Liver (tissue), 9 donors: ENCODE data around the gene WDR37. TPM values are rescaled to one million over a fixed set of nuclear protein-coding genes. Genes with fewer than 3 reads are reported as not detected.

Source experiments
- DNase-seq: peaks from one replicate; pipeline ENCODE4 v3.0.0-alpha.2; 2017; ENCODE audit warnings: low spot score
- H3K27ac ChIP-seq, 2 donors: one replicate each; pipeline ENCODE4 v1.7.0; 2013; ENCODE audit warnings: inconsistent platforms in 2 of 2, low read length in 2 of 2, control low read depth in 1 of 2, low read depth in 1 of 2, mild to moderate bottlenecking in 1 of 2
- H3K27me3 ChIP-seq, 4 donors: one replicate each; pipeline versions ENCODE4 v1.6.1 to v1.7.0; 2013; ENCODE audit warnings: low read length in 3 of 4, inconsistent platforms in 1 of 4, mild to moderate bottlenecking in 1 of 4, moderate library complexity in 1 of 4; ENCODE audit not compliant: control insufficient read depth in 4 of 4, insufficient read depth in 4 of 4
- H3K36me3 ChIP-seq, 4 donors: one replicate each; pipeline versions ENCODE4 v1.6.1 to v1.7.0; 2013; ENCODE audit warnings: low read length in 3 of 4, mild to moderate bottlenecking in 3 of 4, low read depth in 1 of 4, moderate library complexity in 1 of 4; ENCODE audit not compliant: control insufficient read depth in 4 of 4, insufficient read depth in 3 of 4
- H3K4me1 ChIP-seq, 4 donors: one replicate each; pipeline versions ENCODE4 v1.6.1 to v1.7.0; 2013; ENCODE audit warnings: low read length in 3 of 4, mild to moderate bottlenecking in 3 of 4, moderate library complexity in 1 of 4; ENCODE audit not compliant: control insufficient read depth in 4 of 4, insufficient read depth in 4 of 4
- H3K4me3 ChIP-seq, 3 donors: one replicate each; pipeline versions ENCODE4 v1.6.1 to v1.7.0; 2013; ENCODE audit warnings: low read length in 3 of 3, control low read depth in 1 of 3, low read depth in 1 of 3, mild to moderate bottlenecking in 1 of 3
- H3K9ac ChIP-seq, 2 donors: one replicate each; pipeline ENCODE4 v1.7.0; 2013; ENCODE audit warnings: low read length in 2 of 2, mild to moderate bottlenecking in 2 of 2, moderate library complexity in 2 of 2, control low read depth in 1 of 2, low read depth in 1 of 2
- H3K9me3 ChIP-seq, 4 donors: one replicate each; pipeline versions ENCODE4 v1.6.1 to v1.7.0; 2013; ENCODE audit warnings: low read length in 3 of 4; ENCODE audit not compliant: control insufficient read depth in 4 of 4
- ATF3 ChIP-seq: IDR thresholded peaks from 2 replicates; pipeline ENCODE4 v1.6.1; 2016; ENCODE audit warnings: antibody characterized with exemption
- CTCF ChIP-seq: fragments of 150-350 bp; IDR thresholded peaks from 2 replicates; pipeline ENCODE4 v1.5.1; 2017; ENCODE audit warnings: improper control_type of control experiment, low read depth, low read length; ENCODE audit not compliant: missing input control
- EGR1 ChIP-seq, 2 donors: IDR thresholded peaks; 2 replicates each; pipeline ENCODE4 v1.6.1; 2016 to 2018; ENCODE audit warnings: antibody characterized with exemption in 2 of 2, low read depth in 2 of 2
- FOXA1 ChIP-seq: IDR thresholded peaks from 2 replicates; pipeline ENCODE4 v1.6.1; 2016; ENCODE audit warnings: antibody characterized with exemption
- GABPA ChIP-seq, 2 donors: IDR thresholded peaks in 1 of 2; conservative IDR thresholded peaks in 1 of 2; 2 replicates each; pipeline ENCODE4 v1.6.1; 2016; ENCODE audit warnings: antibody characterized with exemption in 2 of 2, mild to moderate bottlenecking in 1 of 2, moderate library complexity in 1 of 2
- HNF4A ChIP-seq, 2 donors: conservative IDR thresholded peaks; 2 replicates each; pipeline ENCODE4 v1.6.1; 2016; ENCODE audit warnings: antibody characterized with exemption in 2 of 2, mild to moderate bottlenecking in 2 of 2
- HNF4G ChIP-seq: IDR thresholded peaks from 2 replicates; pipeline ENCODE4 v1.6.1; 2016; ENCODE audit warnings: antibody characterized with exemption
- MAX ChIP-seq: IDR thresholded peaks from 2 replicates; pipeline ENCODE4 v1.6.1; 2016; ENCODE audit warnings: antibody characterized with exemption
- NR2F2 ChIP-seq: IDR thresholded peaks from 2 replicates; pipeline ENCODE4 v1.6.1; 2016; ENCODE audit warnings: antibody characterized with exemption
- RAD21 ChIP-seq, 2 donors: IDR thresholded peaks; 2 replicates each; pipeline ENCODE4 v1.6.1; 2016; ENCODE audit warnings: antibody characterized with exemption in 2 of 2, mild to moderate bottlenecking in 2 of 2
- REST ChIP-seq: IDR thresholded peaks from 2 replicates; pipeline ENCODE4 v1.6.1; 2016; ENCODE audit warnings: antibody characterized with exemption, mild to moderate bottlenecking
- RXRA ChIP-seq, 2 donors: IDR thresholded peaks; 2 replicates each; pipeline ENCODE4 v1.6.1; 2017 to 2018; ENCODE audit warnings: antibody characterized with exemption in 2 of 2, mild to moderate bottlenecking in 1 of 2
- SP1 ChIP-seq: IDR thresholded peaks from 2 replicates; pipeline ENCODE4 v1.6.1; 2018; ENCODE audit warnings: antibody characterized with exemption, mild to moderate bottlenecking
- TAF1 ChIP-seq: conservative IDR thresholded peaks from 2 replicates; pipeline ENCODE4 v1.6.1; 2016; ENCODE audit warnings: antibody characterized with exemption, mild to moderate bottlenecking
- ZBTB33 ChIP-seq: IDR thresholded peaks from 2 replicates; pipeline ENCODE4 v1.6.1; 2016; ENCODE audit warnings: antibody characterized with exemption
- WGBS: extraction: QIAGEN DNeasy Blood & Tissue Kit; methylation state at CpG from one replicate; pipeline ENCODE4 v1.1.7; 2013; 5-methylcytosine and 5-hydroxymethylcytosine counted together
- polyA plus RNA-seq, 2 donors: library from polyadenylated mRNA; stranded (reverse) in 1 of 2; unstranded in 1 of 2; fragments of 200-250 nt in 1 of 2; fragments of >200 nt in 1 of 2; fragmentation: Nextera tagmentation in 1 of 2; extraction: Ambion mirVana in 1 of 2; gene quantifications; one replicate each; pipeline versions ENCODE4 v1.2.1 to v1.2.3, GENCODE V29; 2013 to 2015
- total RNA-seq, 2 donors: library from RNA; depleted of rRNA; stranded (reverse); fragments of >200 nt; gene quantifications; one replicate each; pipeline ENCODE4 v1.2.3, GENCODE V29; 2014
- donor health status: healthy.
- donor health status: healthy.
- donor health status: healthy.
- donor health status: healthy.
- donor health status: healthy.

Gene WDR37
- total and polyA plus RNA-seq, 4 donors, result 3.6 to 12.1 (median 5.6) TPM

GRCh38 chr10:1045415-1045814 is 10.8 kb upstream of the WDR37 start:
- Histone ChIP-seq H3K4me3 (no peak overlapping the region), H3K36me3 (peaks cover 4 to 27% (median 23%) of the 10 kb centered on the region in 4 donors), H3K9ac (no peak overlapping the region), H3K27me3 (no peaks in the 10 kb centered on the region), H3K4me1 (peaks cover 0 to 34% (median 14%) of the 10 kb centered on the region in 4 donors), H3K27ac (no peak overlapping the region), H3K9me3 (no peaks in the 10 kb centered on the region)
- no peak for DNase-seq
- 86% methylated on average over 6 of the region's 6 CpGs for WGBS
- TF ChIP-seq ATF3, result no peak
- no peak for TF ChIP-seq RXRA (IDR thresholded peaks at IDR 0.05)
- TF ChIP-seq NR2F2, result no peak
- no peak for TF ChIP-seq RAD21 (IDR thresholded peaks at IDR 0.05)
- TF ChIP-seq HNF4G, result no peak
- TF ChIP-seq MAX, result no peak

GRCh38 chr10:1047937-1048336 is 8.2 kb upstream of the WDR37 start:
- Histone ChIP-seq H3K4me3 (peak overlapping the region; percentile 81 to 100 (median 90)), H3K27ac (peak overlapping the region; percentile 96 to 99), H3K27me3 (no peaks in the 10 kb centered on the region), H3K9ac (peak overlapping the region; percentile 76 to 92), H3K9me3 (no peaks in the 10 kb centered on the region), H3K4me1 (peaks cover 0 to 56% (median 24%) of the 10 kb centered on the region in 4 donors), H3K36me3 (peaks cover 3 to 10% (median 7%) of the 10 kb centered on the region in 4 donors)
- DNase-seq, result no peak
- peak in 1 of 2 donors; percentile 10 for TF ChIP-seq RAD21 (IDR thresholded peaks at IDR 0.05)
- no peak for TF ChIP-seq ATF3
- no peak for TF ChIP-seq FOXA1
- TF ChIP-seq MAX, result no peak
- WGBS, result 2% methylated on average over 15 of the region's 15 CpGs

- DNase-seq, result no peak
- Histone ChIP-seq H3K27me3 (no peaks in the 10 kb centered on the region), H3K9me3 (no peaks in the 10 kb centered on the region), H3K4me1 (peaks cover 0 to 60% (median 26%) of the 10 kb centered on the region in 4 donors), H3K36me3 (peaks cover 3 to 7% (median 5%) of the 10 kb centered on the region in 4 donors), H3K9ac (peak overlapping the region; percentile 76 to 92), H3K27ac (peak overlapping the region; percentile 96 to 99), H3K4me3 (peak overlapping the region; percentile 81 to 100 (median 90))
- no peak for TF ChIP-seq RAD21 (IDR thresholded peaks at IDR 0.05)
- TF ChIP-seq ATF3, result no peak
- no peak for TF ChIP-seq SP1
- TF ChIP-seq ZBTB33, result no peak
- no peak for TF ChIP-seq REST
- no peak for TF ChIP-seq HNF4A (conservative IDR thresholded peaks at IDR 0.05)
- no peak for TF ChIP-seq EGR1 (IDR thresholded peaks at IDR 0.05; ENCODE audit: low read depth in 2 of 2)
- no peak for TF ChIP-seq MAX
- TF ChIP-seq GABPA (IDR thresholded peaks at IDR 0.05 in 1 of 2, conservative IDR thresholded peaks at IDR 0.05 in 1 of 2), result no peak
- TF ChIP-seq TAF1, result no peak
- no peak for TF ChIP-seq CTCF
- under 1% methylated on average over 37 of the region's 37 CpGs for WGBS
These were observed 7.8 kb upstream of the WDR37 start for GRCh38 chr10:1048349-1048731.
